GM19324 (cell line): ENCODE data around the gene SDK2.

ENCODE experiments used
- ATAC-seq: cut with Tn5 transposase; IDR thresholded peaks from one replicate; pipeline ENCODE4 v1.9.1; 2021; ENCODE audit warnings: mild to moderate bottlenecking, moderate library complexity; ENCODE audit not compliant: unreplicated experiment, low FRiP score

SDK2 gene

DNA sequence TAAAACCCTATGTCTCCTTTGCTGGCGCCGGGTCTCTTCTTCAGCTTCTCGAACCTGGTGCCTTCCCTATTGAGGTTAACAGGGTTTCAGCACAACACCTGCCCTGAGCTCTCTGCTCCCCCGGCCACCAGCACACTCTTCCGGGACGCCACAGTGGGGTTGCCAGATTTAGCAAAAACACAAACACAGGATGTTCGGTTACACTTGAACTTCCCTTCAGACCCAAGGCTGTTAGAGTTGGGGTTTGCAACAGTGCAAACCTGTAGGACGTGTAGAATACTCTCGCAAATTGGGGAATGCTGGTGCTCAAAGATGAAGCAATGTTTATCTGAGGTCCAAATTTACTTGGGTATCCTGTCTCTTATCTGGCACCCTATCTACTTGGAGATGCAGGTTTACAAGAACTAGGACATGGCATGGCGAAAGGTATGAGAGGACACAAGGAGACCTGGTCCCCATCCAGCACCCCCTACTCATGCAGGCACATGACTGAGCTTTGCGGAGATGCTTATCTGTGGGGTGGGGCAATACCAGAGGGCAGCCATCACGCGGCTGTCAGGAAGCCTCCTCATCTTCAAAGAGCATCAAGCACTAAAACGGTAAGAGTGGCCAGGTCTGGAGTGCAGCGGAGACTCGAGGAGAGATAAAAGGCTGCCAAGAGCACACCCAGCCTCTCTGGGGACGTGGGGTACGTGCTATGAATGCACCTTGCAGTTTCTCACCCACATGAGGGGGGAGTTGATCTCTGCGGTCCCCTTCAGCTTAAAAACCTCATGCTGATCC is 52.8 kb downstream of the SDK2 start:
- no peak for ATAC-seq

DNA sequence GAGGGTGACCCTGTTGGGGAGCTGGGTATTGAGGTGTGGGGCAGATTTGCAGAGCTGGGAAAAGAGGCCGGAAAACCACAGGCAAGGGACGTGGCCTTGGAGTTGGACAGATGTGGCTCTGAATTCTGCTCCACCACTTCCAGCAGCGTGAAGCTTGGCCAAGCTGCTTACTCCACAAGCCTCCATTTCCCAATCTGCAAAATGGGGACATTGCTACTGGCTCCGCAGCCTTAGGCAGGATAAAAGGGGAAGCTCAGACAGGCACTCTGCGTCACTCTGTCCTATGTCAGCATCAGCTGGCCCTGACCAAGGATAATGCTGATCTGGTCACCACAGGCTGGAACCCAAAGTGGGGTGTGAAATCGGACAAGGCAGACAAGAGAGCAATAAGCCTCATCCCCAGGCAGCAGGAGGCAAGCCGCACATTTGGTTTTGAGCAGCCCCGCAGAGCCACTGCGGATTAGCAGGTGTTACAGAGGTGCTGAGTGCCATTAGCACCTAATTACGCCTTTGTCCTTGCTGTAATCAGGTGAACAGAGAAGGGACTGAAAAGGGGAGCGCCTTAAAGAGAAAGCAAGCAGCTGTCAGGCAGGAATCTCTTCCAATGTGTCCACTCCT is 54.8 kb downstream of the SDK2 start:
- no peak for ATAC-seq

DNA sequence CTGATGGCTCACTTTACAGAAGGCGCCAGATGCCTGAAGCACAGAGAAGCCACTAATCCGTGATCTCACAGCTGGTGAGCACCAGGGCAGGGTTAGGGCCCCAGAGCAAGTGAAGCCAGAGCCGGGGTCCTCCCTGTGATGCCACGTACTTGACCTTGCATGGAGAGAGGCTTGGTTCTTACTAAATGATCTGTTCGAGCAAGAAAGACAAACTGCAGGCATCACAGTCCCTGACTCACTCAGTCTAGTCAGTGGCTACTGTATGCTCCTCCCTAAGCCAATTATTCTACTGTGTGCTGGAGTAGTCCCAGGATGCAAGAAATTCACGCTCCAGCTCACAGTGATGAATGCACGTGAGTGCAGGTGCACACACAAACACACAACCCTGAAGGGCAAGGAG is 55.4 kb downstream of the SDK2 start:
- ATAC-seq = no peak

DNA sequence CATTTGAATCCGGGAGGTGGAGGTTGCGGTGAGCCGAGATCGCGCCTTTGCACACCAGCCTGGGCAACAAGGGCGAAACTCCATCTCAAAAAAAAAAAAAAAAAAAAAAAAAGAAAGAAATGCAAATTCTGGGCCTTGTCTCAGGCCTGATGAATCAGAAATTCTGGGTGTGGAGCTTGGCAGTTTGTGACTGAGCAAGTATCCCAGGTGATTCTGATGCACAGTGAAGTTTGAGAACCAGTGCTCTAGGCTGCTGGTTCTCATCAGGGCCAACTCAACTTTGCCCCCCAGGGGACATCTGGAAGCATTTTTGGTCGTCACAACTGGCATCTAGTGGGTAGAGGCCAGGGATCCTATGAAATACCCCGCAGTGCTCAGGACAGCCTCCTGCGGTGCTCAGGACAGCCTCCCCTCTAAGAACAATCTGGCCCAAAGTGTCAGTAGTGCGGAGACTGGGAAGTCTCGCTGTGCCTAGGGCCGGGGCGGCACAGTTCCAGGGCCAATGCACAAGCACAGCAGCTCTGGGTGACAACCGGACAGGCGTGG is 55.9 kb downstream of the SDK2 start:
- no peak for ATAC-seq

DNA sequence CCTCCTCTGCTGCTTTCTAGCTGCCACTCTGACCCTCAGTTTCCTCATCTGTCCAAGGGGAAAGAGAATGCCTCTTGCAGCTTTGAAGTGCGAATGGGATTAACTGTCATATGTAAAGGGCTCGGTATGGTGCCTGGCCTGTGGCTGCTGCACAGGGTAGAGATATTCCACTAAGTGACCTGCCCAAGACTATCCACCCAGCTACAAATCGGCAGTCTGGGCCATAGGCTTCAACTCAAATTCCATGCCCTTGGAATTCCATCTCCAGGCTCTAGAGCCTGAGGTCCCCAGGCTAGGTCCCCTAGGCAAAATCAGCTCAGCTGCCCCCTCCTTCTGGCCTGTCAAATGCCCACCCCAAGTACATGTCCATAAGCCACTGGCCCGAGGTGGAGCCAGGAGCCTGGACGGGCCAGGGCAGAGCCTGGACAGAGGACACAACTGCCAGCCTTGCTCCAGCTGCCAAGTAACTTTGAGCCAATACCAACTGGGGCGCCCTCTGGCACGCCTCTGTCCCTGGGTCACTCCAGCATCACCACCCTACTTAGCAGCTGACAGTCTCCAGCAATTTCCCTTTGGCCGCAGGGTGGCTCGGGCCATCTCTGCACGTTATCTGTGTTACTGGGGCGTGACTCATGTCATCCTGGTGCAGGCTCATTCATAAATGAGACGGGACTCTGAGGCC is 57.2 kb downstream of the SDK2 start:
- ATAC-seq = no peak

DNA sequence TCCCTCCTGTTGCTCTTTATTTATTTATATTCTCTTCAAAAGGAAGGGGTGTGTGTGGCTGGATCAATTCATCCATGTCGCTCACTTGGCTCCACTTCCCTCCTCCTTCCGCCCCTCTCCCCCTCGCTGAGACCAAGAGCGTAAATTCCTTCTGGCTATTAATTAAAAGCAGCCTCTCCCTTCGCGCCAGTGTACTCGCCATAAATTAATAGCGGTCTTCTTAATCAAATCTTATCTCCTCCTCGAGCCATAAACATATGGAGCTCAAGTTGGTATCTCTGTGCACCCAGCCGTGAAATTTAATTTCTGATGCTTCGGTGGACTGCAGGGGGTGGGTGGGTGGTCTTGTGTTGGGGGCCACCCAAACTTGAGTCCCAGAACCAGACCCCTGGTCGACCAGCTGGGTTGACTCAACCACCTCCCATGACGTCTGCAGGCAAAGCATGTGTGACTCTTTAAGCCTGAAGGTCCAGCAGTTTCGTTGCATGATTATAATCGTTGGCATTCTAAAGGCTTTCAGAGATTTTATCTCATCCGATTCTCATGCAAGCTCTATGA is 57.9 kb downstream of the SDK2 start:
- no peak for ATAC-seq

DNA sequence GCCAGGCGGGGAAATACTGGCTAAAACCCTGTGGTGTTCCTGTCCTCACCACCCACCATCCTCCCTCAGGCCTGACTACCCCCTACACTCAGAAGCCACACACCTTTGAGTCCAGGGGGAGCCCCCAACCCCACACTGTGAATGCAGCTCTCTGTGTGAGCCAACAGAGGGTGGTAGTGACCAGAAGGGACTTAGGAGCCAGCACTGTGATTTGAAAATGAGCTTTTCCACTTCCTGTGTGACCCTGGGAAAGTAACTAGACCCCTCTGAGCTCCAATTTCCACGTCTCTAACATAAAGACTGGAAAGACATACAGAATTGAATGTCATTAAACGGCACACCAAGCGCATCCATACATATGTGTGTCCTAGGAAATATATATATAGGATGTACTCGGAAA is 58.7 kb downstream of the SDK2 start:
- ATAC-seq = no peak

DNA sequence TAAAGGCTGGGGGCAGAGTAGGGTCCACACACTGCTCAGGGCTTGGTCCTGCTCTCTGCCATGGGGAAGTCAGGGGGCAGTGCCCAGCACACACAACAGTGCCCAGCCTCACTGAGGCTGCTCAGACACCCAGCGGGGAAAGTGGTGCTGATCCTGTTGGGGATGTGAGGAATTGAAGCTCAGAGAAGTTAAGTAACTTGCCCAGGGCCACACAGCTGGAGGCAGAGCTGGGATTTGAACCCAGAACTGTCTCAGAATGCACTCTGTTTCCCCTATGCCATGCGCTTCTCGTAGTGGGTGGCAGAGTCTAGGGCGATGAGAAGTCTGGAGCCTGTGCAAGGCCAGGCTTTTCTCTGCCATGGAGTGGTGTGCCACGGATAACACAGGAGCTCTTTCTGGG is 59.3 kb downstream of the SDK2 start:
- no peak for ATAC-seq

DNA sequence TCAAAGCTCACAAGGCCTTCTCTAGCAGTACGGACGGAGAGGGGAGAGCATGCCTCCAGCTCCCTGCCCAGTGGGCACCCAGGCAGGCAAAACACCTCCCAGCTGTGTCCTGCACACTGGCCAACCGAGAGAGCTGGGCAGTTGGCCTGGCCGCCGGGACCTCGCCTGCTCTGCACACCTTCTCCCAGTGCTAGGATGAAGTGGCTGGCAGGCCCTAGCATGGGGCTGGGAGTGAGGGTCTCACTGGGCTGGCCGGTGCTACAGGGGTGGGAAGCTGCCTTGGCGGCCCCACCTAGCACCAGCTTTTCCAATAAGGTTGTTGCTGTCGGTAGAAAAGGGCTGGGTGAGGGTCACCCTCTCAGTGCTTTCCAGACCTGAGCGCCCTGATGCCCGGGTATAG is 60.2 kb downstream of the SDK2 start:
- no peak for ATAC-seq

DNA sequence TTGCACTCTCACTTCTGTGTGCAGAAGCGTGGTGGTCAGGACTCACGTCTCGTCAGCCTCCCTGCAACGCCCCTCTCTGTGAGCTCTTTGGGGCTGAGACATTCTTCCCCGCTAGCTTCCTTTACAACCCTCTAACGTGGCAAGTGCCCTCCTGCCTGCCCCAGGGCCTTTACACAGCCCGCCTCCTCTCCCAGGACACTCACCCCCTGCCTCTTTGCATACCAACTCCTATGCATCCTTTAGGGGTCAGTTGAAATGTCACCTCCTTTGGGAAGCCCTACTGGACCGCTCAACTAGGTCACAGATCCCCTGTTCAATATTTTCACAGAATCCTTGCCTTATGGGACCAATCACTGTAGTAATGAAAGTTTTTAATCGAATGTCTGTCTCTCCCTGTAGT is 61.4 kb downstream of the SDK2 start:
- ATAC-seq = no peak

DNA sequence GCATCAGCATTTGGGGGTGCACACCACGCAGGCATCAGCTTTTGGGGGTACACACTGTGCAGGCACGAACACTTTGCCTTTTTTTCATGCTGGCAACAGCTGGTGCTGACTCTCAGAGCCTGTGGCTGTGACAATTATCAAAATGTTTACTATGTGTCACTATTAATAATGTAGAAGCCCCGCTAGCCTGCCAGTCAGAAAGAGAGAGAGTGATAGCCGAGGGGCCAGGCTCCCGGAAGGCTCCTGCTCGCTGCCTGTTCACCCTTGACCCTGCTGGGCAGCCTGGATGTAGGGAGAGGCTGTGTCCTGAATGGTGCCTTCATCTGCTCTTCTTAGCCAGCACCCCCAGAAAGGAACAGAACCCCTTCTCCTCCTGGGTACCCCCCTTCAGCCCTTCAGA is 61.9 kb downstream of the SDK2 start:
- ATAC-seq = no peak

DNA sequence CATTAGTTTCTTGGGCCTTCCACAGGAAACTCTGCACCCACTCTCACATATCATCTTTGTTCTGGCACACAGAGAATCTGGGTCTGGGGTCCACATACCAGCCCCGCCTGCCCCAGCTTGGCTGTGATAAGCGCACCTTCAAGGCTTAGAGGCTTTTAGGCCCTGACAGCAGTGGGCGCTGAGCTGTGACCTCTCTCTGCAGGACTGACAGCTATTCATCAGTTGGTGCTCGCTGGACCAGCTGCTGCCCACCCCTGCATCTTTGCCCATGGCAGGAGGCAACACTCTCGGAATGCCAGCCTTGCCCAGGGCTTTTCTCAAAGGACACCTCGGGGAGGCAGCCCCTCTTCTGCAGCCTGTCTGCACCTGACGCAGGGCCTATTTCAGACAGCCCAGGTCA is 62.9 kb downstream of the SDK2 start:
- no peak for ATAC-seq

DNA sequence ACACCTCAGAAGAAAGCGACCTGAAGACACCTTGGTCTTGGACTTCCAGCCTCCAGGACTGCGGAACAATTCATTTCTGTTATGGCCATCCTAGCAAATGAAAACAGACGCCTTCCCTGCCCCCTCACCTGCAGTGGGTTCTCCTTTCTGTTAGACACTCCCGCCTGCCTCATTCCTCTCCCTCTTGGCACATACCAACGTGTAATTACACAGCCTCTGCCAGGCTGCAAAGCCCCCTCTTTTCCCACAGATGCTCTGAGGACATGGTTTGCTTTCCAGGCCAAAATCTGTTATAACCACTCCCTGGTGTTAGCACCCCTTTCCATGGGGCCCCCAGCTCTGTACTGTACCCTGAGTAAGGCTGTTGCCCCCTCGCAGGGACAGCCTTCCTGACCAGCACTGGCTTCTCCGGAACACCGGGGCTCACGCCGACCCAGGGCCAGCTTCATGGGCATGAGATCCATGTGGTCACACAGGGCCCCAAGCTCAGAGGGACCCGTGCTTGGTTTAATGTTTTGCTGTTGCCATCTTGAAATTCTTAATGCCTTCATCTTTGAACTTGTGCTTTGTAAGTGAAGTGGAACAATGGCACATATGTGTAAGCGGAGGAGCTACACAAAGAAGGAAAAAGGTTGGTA is 64.1 kb downstream of the SDK2 start:
- ATAC-seq = no peak

DNA sequence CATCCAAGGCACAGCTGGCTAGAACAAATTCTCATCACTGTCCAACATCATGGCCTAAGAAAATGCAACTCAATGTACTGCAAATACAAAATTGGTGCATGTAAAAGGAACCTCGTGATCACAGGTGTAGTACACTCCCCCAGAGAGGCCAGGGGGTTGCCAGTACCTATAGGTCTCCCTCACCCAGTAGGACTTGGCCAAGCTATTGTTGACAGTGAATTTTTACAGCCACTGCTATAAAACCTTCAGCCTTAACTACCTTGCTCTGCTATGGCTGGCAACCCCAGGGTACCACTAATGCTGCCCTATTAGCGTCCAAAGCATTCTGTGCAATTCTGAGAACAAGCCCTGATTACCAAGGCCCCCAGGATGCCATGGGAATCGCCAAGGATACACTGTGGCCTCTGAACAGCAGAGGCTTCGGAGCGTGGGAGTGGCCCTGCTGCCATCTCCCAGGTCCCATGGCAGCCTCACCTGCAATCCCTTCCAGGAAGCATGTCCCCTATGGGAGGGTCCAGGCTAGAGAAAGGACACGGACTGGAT is 67.6 kb downstream of the SDK2 start:
- no peak for ATAC-seq

DNA sequence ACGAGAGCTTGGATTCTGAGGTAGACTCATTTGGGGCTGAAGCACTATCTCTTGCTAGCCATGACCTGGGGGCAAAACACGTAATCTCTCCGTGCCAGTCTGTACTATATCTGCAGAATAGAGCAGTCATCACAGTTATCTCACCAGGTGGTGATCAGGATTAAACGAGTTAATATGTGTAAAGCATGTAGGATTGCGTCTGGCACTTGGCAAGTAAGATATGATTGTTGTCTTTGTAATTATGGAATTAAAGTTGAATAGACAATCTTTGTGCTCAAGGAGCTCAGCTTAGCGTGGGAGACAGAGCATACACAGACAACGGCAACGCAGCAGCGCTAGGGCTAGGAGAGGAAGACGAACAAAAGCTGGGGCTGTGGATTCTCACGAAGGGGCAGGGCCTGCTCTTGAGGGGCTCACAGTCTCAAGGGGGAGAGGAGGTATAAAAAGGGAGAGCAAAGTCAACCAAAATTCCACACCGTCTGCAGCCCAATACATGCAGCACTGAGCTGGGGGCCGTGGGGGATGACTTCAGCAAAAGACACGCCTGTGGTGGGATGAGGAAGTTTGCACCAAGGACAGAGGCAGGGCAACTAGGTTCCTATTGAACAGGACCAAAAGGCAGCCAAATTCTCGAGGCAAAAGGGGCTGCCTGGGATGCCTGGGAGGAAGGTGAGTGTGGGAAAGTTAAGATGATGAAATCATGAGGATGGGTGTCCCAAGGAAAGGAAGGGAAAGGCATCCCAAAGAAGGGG is 68.6 kb downstream of the SDK2 start:
- ATAC-seq = no peak

DNA sequence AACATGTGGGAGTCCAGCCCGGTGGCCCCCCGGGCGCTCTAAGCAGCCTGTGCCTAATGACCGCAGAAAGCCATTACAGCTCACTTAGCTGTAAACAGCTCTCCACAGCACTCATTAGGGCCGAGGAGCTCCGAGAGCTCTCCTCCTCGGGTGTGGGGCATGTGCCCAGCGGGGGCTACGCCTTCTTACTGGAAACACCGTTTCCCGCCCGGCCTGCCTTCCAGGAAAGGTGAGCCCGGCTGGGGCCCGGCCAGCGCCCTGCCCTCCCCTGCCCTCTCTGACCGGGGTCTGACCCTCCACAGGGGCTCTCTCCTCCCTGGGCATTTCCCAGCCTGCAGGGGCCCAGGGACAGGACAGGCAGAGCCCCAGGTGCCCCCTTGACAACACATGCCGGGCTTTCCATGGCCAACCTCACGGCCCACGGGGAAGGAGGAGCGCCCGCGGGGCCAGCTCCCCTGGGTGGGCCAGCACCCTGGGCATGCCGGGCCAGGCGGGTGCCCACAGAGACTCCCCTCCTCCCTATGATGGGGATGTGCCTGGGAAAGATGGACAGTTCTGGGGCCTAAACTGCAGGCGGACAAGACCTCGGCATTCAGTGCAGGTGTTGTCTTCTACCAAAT is 72.6 kb downstream of the SDK2 start:
- no peak for ATAC-seq

DNA sequence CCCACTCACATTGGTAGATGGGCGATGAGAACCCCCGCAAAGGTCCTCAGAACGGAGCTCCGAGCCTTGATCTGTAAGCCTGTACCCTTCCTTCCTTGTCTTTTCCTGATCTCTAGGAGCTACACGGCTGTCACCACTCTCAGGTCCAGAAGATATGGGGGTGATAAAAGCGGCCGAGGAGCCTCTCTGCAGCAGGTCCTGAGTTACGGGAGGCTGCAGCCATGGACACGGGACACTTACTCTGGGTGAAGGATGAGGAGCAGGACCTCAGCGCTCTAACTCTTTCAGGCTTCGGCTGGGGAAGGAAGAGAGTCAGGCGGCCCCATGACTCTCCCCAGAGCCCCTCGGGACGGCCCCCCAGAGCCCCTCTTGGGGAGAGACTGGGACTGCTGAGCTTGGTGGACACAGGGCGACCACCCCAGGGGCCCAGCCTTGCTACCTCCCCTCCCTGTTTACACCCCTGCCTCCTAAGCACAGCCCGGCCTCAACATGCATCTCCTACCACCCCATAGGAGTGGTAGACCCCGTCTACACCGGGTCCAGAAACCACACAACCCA is 74.4 kb downstream of the SDK2 start:
- no peak for ATAC-seq

DNA sequence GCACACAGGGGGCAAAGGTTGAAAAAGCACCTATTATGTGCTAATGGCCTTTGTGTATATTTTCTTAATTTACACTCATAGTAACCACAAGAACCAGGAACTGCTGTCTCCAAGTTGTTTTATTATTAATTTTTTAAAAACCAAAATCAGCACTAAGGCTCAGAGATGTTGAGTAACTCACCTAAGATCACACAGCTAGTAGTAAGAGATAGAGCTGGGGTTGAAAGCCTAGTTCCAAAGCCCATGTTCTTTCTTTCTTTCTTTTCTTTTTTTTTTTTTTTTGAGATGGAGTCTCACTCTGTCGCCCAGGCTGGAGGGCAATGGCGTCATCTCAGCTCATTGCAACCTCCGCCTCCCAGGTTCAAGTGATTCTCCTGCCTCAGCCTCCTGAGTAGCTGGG is 75.3 kb downstream of the SDK2 start:
- no peak for ATAC-seq
